Activated T-cell treated with anti-CD3 and anti-CD28 coated beads for 24 hours (primary cell): ENCODE data around the gene TTC33.
"Not testable (repeated sequence)": the region's sequence is repeated elsewhere in the genome, so short reads cannot be mapped to it uniquely, and the experiment has no call there.

Experiments used
- DNase-seq: peaks from one replicate; pipeline ENCODE4 v3.0.0-alpha.2; 2020; ENCODE audit warnings: low read depth

The TTC33 gene

DNA sequence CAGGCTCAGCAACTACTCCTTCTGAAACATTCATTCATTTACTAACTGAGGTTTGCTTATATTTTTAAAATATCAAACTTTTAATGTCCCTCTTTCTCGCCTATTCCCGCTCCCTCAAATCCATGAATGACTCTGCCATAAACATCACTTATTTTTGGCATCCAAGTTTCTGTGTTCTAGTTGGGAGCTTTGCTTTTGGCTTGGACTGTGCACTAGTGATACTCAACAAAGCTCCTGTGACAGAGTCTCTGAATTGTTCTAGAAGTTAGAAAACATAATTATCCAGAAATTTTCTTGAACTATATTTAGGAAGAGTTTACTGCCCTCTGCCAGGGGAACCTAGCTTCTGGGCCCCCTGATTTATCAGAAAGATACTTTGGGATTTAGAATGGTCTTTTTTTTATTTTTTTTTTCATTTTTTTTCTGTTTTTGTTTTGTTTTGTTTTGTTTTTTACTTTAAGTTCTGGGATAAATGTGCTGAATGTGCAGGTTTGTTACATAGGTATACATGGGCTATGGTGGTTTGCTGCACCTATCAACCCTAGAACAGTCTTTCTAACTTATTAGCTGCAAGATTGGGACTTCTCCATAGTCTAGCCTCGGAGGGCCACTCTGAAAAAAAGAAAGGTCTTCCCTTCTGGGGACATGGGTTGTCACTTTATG lies 140.7 kb downstream of the TTC33 start:
- no peak for DNase-seq

DNA sequence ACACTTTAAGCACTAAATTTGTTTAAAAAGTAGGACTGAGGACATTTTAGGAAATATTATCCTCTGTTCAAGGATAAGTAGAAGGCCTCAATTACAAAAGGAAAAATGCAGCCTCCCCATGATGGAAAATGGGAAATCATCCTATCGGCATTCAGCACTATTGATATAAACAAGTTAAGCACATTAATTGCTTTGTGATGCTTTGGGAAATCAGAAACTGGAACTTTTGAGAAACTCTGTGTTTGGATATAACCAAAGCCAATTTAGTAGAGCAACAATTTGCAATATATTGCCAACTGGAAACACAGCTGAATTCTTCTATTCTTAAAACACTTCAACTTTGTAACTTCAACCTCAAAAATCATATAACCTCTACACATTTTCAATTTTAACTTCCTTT lies 141.3 kb downstream of the TTC33 start:
- DNase-seq = no peak

DNA sequence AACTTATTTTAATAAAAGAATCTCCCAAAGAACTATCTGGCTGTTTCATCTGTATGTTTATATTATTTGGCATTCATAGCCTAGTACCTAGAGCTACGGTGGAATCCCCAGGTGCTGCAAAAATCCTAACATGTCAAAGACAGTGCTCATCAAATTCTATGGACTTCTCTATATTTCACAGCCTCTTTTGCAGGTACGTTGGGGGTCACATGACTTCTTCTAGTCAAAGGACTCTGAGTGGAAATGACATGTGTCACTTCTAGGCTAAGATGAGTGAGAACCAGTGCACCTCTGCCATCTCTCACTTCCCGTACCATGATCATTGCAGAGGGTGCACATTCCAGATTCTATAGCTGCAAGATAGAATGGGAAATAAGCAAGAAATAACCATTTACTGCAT lies 148.6 kb downstream of the TTC33 start:
- no peak for DNase-seq

DNA sequence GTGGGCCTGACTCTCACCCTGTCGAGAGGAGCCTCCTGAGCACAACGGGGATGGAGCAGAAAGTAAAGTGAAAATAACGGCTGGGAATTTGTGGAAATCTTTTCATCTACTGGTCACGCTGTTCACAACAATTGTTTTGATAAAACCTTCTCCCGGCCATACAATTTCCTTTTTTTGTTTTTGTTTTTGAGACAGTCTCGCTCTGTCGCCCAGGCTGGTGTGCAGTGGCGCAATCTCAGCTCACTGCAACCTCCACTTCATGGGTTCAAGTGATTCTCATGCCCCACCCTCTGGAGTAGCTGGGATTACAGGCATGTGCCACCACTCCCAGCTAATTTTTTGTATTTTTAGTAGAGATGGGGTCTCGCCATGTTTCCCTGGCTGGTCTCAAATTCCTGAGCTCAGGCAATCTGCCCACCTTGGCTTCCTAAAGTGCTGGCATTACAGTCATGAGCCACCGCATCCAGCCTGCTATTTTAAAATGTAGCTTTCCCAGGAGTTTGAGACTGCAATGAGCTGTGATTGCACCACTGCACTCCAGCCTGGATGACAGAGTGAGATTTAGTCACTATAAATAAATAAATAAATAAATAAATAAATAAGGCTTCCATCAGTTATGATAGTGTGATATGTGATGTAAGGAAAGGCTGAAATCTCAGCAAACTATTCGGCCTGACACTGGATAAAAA lies 149.5 kb downstream of the TTC33 start:
- DNase-seq = no peak

DNA sequence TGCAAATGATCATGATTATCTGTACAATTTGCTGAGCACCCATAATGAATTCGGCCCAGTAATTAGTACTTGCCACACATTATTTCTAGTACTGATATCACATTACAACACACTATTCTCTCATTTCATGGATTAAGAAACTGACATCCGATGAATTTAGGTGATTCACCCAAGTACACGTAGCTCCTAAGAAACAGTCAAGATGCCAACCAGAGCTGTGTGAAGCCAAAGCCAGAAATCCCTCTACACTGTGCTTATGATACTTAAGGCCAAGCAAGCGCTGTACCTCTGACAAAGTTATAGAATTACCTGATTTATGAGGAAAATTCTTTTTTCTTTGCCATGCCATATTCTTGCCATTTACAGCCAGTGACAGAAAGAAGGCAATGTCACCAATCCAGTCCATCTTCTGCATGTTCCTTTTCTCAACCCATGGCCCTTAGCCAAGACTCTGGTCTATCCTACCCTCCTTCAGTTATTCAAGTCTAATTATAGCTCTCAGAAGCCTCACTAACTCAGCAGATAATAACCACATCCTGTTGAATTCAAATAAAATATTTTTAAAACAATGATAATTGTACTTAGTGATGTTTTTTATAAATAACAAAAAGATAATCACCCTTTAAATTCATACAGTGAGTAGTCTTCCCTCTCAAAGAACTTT lies 150.3 kb downstream of the TTC33 start:
- DNase-seq = no peak

DNA sequence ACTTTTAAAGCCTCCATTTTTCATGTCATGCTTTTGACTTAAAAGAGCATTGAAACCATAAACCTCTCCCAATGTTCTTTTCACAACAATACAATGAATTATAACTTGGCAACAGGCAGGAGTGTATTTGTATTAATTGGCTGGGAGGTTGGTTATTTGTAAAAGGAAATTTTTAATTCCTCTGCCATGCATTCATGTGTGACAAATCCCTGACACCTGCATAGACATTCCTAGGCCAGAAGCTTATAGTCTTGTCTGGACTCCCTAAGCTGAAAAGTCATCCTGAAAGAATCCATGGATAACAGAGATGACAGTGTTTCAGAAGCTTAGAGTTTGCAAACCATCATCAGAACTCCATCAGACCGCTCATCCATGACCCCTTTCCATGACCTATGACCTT lies 152.4 kb downstream of the TTC33 start:
- DNase-seq = no peak

DNA sequence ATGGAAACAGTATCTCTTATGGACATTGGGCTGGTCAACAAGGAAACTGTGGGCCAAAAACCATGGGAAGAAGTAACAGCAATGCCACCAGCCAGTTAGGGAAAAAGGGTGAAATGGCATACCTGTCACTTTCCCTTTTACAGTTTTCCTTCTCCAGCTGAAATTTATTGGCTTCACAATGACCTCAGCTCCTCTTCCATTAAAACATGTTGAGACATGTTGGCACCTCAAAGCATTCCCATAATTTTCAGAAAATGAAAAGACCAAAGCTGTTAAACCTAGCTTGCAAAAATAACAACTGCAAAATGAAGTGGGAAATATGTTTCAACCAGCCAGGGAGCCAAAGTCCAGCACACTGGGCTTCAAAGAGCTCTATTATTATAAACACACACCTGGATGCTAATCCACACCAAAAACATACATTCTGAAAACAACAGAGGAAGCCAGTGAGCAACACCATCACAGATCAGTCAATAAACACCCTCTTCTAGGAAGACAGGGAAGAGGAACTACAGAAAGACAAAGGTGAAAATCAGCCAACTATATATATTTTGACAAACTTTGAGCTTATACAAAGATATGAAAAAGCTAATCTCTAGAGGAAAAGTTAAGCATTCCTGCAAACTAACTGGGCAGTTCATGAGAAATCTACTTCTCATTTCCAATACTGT lies 154.4 kb downstream of the TTC33 start:
- no peak for DNase-seq

DNA sequence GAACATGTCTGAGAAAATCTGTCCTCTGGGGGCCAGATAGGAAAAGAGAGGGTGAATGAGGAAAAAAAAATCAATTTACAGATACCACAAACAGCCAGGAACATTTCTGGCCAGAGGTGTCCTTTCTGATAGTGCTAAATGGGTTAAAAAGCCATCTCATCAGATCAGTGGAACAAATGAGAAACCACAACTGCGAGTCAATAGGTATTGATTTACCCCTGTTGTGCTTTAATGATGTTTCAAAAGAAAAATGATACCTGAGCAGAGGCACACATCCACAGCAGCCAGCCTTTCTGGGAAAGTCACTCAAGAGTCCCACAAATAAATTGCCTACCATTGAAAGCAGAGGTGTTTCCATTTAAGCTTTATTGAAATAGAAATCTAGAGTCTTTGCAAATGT lies 155.4 kb downstream of the TTC33 start:
- DNase-seq = no peak

DNA sequence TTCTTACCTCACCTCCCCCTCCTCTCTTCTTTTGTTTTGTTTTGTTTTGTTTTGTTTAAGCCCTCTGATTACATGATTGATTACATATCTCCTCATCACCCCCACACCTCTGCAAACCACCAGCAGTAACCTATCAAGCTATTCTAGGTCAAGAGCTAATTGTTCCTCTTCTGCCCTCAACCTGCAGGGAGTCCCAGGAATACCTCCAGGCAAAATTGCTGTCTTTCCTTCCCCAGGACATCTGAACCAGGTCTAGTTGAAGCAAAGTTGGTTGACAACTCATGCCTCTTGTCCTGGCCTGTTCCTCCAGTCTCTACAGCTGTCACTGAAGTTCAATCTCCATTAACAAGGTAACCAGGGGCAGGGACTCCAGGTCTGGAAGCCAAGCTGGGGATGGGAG lies 156.1 kb downstream of the TTC33 start:
- no peak for DNase-seq

DNA sequence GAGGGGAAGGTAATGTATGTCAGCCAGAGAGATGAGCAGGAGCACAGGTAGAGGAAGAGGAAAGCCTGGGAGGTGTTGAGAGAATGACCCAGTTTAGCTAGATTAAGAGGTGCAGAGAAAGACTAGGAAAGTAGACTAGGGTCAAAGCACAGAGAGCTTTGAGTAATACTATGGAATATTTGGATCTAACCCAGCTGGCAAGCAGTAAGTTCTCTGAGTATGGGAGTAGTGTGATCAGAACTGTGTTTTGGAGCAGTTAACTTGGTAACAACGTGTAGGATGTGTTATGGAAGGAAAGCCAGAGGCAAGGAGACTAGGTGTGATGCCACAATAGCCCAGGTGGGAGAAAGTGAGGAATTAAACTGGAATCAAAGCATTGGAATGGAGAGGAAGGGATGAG lies 160.9 kb downstream of the TTC33 start:
- no peak for DNase-seq

DNA sequence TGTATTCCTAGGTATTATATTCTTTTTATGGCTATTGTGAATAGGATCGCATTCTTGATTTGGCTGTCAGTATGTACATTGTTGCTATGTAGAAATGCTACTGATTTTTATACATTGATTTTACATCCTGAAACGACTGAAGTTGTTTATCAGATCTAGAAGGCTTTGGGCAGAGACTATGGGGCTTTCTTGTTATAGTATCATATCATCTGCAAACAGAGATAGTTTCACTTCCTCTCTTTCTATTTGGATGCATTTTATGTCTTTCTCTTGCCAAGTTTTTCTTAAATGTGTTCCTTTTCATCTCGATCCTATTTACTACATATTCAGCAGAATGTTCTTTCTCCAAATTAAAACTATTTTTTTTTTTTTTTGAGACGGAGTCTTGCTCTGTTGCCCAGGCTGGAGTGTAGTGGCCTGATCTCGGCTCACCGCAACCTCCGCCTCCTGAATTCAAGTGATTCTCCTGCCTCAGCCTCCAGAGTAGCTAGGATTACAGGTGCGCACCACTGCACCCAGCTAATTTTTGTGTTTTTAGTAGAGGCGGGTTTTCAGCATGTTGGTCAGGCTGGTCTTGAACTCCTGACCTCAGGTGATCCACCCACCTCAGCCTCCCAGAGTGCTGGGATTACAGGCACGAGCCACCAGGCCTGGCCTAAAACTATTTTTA lies 163.9 kb downstream of the TTC33 start:
- DNase-seq = not testable (repeated sequence)

DNA sequence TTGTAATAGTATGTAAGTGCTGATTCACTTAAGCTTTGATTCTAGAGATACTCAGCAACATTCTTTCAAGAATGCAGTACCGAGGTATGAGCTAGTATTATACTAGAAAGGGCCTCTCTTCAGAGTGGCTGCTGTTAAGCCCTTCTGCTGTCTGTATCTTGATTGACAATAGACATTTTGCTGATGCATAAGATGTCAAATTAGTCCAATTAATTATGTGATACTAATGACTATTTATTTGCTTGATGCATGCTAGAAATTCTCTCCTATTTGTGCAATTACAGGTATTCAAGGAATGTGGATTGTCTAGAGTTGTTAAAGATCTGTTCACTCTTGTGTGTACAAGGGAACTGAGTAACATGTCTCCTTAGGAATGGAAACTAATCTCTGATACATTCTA lies 168.4 kb downstream of the TTC33 start:
- no peak for DNase-seq

DNA sequence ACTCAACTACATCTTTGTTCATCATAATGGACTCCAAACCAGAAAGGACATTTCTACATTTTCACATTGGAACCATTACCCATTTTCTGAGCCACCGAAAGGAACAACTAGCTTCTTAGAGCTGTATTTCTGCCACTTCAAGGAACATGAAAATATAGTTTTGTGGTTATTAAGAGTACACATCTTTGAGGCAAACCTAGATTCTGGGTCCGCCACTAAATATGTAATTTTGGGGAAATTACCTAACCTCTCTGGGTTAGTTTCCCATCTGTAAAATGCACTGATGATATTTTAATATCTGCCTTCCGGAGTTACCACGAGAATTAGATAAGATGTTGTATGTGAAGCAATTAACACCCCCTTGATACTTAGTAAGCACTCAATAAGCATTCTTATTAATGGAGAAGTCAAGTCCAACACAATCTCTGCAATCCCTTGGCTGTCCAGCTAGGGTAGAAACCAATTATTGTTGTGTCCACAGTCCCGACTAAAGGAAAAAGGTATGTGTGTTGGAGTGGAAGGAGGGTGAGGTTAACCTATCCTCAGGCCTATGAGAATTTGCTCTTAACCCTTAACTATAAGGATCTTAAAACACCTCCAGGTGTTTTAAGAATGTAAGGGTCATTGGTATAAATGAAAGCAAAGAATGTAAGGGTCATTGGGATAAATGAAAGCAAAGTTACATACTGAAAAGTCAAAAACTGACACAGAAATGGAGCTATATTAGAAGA lies 170.1 kb downstream of the TTC33 start:
- no peak for DNase-seq

DNA sequence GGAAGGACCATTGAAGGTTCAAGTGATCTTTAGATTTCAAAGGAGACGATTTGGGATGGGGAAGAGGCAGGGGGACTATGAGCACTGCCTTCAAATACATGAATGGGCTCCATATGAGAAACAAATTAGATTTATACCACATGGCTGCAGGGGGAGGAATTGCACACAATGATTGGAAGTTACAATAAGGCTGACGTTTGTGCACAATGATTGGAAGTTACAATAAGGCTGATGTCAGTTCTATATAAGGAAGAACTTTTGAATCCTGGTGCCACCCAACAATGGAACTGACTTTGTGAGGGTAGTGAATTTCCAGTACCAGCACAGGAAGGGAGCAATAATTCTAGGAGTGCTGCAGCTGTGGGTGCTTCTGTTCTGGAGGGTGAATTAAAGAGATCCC lies 171.7 kb downstream of the TTC33 start:
- no peak for DNase-seq

DNA sequence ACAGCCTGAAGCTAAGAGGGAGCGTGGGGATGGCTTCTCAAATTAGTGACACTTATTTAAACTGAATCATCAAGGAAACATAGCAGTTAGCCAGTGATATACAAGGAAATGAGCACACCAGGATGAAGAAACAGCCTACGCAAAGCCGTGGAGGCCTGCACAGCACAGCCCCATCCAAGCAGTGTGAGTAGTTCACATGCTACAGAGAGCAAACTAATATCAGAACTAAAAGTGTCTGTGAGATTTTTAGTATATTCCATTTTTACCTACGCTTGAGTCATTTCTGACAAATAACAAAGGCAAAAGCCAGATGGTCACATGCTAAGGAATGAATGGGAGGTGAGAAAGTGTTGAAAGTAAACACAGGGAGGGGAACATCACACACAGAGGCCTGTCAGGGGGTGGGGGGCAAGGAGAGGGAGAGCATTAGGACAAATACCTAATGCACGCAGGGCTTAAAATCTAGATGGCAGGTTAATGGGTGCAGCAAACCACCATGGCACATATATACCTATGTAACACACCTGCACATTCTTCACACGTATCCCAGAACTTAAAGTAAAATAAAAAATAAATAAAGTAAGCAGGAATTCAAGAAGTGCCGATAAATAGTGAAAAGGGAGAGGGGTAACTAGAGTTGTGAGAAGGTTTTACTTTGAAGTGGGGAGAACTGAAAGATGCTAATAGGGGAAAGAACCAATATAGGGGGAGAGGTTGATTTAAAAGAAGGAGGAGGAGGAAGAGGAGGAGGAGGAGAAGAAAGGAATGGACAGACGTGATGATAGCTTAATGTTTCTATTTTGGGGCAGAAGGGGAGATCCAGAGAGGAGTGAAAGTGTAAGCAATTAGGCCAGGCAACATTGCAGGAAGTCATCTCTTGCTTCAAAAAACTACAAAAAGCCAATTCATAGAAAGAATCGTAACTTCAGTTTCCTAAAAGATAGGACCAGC lies 177.0 kb downstream of the TTC33 start:
- peak; percentile 44 for DNase-seq

DNA sequence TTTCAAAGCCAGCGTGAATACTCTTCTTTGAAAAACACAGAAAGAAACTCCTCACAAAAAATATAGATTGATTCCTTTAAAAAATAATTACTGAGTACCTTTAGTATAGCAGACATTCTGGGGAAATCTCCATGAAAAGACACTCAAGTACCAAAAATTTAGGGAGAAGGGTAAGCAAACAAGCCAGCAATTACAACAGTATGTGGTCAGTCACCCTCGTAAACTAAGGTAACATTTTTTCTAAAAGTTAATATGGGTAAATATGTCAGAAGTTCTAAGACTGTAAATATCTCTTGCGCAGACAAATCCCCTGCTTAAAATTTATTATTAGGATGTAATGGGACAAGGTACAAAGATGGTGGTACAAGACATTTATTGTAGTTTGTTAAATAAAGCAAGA lies 178.0 kb downstream of the TTC33 start:
- no peak for DNase-seq

DNA sequence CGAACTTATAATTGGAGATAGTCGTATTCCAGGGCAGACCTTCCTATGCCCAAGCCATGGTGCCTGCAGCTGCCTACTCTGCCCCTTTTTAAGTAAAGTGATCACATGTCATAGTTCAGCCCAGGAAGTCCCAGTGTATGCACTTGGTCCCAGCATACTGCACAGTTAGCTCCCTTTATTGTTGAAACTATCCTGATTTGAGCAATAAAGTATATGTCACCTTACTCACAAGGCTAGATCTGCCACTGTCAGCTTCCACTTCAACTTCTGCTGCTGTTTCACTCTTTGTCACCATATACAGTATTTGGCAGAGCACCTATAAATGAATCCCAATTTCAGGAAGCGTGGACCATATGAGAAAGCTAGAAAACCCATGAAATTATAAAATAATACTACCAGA lies 179.8 kb downstream of the TTC33 start:
- DNase-seq = no peak

DNA sequence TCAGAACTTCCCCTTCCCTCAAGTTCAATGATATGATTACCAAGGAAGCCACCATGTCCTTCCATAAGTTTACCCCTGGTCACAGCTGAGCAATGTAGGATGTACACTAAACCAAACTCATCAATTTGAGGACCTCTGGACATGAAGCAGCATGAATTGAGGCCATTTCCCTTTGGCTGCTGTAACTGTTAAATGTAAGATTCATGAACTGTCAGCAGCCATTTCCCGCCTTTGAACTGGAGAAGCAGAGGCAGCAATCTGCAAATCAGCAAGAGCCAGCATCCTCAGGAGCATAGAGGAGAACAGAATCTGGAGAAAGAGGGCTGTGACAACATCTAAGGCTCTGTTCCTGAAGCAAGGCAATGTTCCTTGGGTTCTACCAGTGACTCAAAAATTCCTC lies 180.3 kb downstream of the TTC33 start:
- no peak for DNase-seq

DNA sequence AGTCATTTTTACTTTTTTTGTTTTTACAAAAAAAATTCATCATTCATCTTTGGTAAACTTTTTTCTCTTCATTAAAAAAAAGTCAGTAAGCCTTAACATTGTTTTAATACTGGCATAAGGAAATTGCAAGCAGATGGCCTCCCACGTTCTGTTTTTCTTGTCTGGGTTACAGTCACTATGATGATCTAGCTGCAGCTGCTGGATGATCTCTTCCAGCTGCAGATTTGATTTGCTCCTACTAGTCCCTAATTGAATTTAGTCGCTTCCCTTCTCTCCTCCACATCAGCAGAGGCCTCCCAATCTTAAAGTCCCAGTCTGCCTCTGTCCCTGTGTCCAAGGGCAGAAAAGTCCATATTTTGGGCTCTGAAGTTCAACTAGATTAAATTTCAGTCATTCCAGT lies 182.8 kb downstream of the TTC33 start:
- DNase-seq = no peak

DNA sequence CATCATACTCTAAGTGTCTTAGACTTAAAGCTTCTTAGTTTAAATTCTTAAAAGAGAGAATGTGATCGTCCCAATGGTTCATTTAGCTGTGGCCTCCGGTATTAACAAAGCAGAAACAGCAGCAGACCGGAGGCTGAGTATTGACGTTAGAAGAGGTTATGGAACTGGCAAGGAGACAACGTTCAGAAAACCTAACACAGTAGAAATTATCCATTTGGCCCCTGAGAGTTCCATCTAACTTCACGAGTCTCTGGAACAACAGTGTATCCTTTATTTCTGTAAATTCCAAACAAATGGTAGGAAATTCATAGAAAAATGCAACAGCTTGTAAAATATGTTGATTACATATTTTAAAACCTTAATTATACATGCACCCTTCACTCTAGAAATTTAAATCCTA lies 183.4 kb downstream of the TTC33 start:
- no peak for DNase-seq

DNA sequence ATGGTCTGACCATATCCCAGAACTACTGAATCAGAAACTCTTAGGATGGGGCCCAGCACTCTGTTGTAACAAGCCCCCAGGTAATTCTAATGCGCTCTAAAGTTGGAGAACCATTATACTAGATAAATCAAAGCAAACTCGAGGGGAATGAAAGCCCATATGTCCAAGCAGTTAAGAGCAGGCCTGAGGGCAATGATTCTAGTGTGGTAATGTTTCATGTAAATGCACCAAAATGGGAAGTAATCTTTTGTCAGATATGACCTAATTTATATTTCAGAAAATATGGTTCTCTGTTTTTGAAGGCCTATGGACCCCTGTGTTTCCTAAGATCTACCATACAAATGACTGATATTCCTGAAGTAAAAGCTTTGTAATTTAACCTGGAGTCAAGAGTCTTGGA lies 184.0 kb downstream of the TTC33 start:
- DNase-seq = no peak
